Erythroblast (primary cell): ENCODE measurements around the gene MYL6.

ENCODE experiments used
- GATA1 ChIP-seq: IDR thresholded peaks from 2 replicates; pipeline ENCODE4 v1.6.1; 2011; ENCODE audit warnings: low read depth, mild to moderate bottlenecking, control low read depth, low read length, moderate library complexity
- POLR2A ChIP-seq: IDR thresholded peaks from 2 replicates; pipeline ENCODE4 v1.6.1; 2011; ENCODE audit warnings: mild to moderate bottlenecking, low read length

DNA sequence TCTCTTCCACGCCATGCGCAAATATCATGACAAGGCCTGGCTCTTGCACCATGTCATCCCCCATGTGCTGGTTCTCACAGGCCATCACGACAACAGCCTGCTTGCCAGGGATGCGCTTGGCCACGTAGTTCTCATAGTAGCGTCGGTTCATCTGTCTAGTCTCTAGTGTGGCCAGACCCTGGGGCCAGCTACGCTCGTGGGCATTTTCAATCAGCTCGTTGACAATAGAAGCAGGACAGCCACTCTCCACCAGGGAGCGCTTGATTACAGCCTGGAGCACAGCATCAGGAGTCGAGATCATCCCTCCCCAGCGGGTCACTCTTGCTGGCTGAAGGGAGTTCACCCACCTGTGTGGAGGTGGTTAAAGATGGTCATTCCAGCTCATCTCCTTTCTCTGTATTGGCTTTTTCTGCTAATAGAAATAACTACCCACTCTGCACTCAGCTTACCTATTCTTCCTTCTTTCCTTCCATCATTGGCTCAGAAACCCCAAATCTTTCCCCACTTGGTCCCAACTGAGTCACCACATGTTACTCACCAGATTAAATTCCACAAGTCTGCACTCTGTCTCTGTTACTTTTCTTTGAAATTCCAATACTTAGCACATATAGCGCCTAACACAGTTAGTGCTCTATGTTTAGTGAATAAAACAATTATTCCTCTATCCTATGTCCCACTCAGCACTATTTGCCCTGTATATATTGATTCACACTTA lies 48.5 kb downstream of the MYL6 start:
- no peak for TF ChIP-seq POLR2A
- TF ChIP-seq GATA1, result no peak
